Upper lobe of left lung (tissue), 4 donors: Measurements from ENCODE around the gene NCBP1.

Source experiments
- POLR2A ChIP-seq, 4 donors: fragments of 450-650 bp; IDR thresholded peaks; one replicate each; pipeline ENCODE4 v1.5.1; 2016 to 2017; ENCODE audit warnings: antibody characterized with exemption in 4 of 4, mild to moderate bottlenecking in 2 of 4
- TF ChIP-seq, protein P1 (sequence below), 6 experiments: fragments of 450-650 bp in 4 of 6; fragments of 200-600 bp in 2 of 6; sonication (generic) in 2 of 6; IDR thresholded peaks; one replicate each; pipeline ENCODE4 v1.5.1; 2016 to 2019; ENCODE audit warnings: antibody characterized with exemption in 6 of 6

DNA sequence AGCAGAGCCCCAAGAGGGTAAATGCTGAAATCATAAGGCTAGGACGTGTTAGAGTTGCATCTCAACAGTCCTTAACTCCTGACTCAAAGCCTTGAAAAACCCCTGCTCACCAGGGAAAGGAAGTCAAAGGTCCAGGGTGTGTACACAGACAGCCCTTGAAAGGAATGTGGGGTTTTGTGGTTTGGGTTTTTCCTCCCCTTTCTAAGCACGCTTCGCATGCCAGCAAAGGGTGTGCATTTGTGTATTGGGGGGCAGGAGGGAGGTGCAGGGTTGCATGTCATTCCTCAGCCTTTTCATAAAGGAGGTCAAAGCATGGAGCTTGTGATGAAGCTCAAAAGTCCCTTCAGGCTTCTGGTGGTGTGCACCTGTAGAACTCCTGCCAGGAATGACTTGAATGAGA, 80.8 kb downstream of the NCBP1 start:
- TF ChIP-seq, protein P1, sequence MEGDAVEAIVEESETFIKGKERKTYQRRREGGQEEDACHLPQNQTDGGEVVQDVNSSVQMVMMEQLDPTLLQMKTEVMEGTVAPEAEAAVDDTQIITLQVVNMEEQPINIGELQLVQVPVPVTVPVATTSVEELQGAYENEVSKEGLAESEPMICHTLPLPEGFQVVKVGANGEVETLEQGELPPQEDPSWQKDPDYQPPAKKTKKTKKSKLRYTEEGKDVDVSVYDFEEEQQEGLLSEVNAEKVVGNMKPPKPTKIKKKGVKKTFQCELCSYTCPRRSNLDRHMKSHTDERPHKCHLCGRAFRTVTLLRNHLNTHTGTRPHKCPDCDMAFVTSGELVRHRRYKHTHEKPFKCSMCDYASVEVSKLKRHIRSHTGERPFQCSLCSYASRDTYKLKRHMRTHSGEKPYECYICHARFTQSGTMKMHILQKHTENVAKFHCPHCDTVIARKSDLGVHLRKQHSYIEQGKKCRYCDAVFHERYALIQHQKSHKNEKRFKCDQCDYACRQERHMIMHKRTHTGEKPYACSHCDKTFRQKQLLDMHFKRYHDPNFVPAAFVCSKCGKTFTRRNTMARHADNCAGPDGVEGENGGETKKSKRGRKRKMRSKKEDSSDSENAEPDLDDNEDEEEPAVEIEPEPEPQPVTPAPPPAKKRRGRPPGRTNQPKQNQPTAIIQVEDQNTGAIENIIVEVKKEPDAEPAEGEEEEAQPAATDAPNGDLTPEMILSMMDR (IDR thresholded peaks at IDR 0.05): no peak
- TF ChIP-seq POLR2A (IDR thresholded peaks at IDR 0.05): no peak
